HG03354 (cell line): ENCODE measurements around the gene HEG1.
"Not testable (repeated sequence)": the region's sequence is repeated elsewhere in the genome, so short reads cannot be mapped to it uniquely, and the experiment has no call there.

Experiments used
- ATAC-seq: cut with Tn5 transposase; IDR thresholded peaks from one replicate; pipeline ENCODE4 v1.9.1; 2021; ENCODE audit warnings: mild to moderate bottlenecking; ENCODE audit not compliant: unreplicated experiment, poor library complexity, severe bottlenecking

Gene HEG1, protein sequence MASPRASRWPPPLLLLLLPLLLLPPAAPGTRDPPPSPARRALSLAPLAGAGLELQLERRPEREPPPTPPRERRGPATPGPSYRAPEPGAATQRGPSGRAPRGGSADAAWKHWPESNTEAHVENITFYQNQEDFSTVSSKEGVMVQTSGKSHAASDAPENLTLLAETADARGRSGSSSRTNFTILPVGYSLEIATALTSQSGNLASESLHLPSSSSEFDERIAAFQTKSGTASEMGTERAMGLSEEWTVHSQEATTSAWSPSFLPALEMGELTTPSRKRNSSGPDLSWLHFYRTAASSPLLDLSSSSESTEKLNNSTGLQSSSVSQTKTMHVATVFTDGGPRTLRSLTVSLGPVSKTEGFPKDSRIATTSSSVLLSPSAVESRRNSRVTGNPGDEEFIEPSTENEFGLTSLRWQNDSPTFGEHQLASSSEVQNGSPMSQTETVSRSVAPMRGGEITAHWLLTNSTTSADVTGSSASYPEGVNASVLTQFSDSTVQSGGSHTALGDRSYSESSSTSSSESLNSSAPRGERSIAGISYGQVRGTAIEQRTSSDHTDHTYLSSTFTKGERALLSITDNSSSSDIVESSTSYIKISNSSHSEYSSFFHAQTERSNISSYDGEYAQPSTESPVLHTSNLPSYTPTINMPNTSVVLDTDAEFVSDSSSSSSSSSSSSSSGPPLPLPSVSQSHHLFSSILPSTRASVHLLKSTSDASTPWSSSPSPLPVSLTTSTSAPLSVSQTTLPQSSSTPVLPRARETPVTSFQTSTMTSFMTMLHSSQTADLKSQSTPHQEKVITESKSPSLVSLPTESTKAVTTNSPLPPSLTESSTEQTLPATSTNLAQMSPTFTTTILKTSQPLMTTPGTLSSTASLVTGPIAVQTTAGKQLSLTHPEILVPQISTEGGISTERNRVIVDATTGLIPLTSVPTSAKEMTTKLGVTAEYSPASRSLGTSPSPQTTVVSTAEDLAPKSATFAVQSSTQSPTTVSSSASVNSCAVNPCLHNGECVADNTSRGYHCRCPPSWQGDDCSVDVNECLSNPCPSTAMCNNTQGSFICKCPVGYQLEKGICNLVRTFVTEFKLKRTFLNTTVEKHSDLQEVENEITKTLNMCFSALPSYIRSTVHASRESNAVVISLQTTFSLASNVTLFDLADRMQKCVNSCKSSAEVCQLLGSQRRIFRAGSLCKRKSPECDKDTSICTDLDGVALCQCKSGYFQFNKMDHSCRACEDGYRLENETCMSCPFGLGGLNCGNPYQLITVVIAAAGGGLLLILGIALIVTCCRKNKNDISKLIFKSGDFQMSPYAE (N-terminal part only)

DNA sequence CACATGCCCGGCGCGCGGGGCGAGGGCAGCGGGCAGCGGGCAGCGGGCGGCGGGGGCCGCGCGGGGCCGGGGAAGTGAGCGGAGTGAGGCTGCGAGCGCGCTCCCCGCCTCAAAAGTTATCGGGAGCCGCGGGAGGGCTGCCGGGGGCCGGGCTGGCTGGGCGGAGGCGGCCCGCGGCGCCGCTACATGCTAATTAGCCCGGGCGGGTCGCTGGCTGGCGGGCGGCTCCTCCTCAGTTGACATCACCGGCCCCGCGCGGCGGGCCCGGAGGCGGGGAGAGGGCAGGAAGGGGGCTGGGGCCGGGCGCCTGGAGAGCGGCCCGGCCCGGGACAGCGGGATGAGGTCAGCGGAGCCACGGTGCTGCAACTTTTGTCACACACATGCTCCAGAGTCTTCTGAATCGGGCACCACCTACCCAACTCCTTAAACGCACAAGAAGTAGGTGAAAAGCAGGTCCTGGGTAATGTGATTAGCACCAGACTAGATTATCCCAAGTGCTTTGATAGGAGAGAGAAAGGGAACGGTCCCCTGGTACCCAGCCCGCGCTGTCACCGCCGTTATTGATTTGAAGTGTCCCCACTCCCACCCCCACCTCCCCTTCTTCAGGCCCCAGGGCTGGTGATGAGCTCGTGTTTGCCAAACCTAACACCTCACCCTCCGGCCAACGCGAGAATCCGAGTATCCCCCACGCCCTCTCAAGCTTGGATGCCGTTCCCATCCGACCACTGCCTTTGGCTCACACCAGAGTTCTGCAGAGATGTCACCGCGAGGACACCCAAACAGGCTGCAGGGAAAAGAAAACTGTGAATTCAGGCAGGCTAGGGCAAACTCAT is at the start of gene HEG1:
TSS of gene HEG1 (minus strand) at position 85 of the 833 bp plus-strand sequence. CDS start 107 bp downstream, outside the sequence.
- peak; percentile 70 for ATAC-seq

DNA sequence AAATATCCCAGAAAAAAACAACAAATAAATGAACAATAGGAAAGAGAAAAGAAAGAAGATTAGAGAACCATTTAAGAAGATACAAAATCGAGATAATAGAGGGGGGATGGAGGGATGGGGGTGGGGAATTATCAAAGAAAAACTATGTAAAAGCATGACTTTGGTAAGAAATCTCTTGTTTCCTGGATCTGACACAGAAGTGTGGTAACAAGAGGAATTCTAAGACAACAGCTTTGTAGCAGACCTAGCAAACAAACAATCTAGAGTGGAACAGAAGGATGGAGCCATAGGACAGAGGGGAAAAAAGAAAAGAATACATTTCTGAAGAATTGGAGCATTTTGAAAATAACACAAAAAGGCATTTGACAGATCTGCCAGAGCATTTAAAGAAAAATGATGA is 49.3 kb upstream of the HEG1 start:
- ATAC-seq, result no peak

DNA sequence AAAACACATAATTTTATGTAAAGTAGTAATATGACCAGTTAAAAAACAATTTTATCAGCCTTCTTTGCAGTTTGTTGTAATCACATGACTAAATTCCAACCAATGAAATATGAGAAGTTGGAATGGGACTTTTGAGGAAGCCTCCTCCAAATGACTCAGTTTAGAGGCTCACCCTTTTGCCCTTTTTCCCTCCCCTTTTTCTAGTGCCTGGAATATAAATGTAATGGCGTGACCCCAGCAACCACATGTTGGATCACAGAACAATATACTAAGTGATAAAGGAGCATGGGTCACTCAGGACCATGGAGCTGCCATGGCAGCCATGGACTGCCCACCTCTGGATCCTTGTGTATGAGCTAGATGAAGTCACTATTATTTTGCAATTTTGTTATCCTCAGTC is 48.8 kb upstream of the HEG1 start:
- ATAC-seq, result no peak

DNA sequence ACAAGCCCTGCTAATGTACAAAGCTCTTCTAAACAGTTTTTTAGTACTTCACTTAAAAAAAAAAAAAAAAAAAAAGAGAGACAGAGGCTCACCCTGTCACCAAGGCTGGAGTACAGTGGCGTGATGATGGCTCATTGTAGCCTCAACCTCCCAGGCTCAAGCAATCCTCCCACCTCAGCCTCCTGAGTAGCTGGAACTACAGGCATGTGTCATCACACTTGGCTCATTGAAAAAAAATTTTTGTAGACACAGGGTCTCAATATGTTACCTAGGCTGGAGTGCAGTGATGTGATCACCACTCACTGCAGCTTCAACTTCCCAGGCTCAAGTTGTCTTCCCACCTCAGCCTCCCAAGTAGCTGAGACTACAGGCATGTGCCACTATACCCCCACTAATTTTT is 47.6 kb upstream of the HEG1 start:
- ATAC-seq, result no peak

DNA sequence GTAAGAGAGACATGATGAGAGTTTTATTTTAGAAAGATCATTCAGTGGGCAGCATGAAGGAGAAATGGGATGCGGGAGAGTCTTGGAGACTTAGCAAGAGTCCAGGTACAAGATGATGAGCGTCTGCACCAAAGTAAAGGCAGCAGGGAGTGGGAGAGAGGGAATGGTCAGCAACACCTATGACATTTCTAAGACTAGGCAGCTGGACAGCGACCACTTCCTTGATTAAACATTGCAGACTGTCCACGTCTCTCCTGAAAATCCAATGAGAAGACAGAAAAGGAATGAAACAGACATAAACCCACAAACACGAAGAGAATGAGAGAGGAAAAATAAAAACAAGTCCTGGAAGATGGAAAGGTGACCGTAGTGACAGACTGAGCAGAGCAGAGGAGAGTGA is 46.7 kb upstream of the HEG1 start:
- no peak for ATAC-seq

DNA sequence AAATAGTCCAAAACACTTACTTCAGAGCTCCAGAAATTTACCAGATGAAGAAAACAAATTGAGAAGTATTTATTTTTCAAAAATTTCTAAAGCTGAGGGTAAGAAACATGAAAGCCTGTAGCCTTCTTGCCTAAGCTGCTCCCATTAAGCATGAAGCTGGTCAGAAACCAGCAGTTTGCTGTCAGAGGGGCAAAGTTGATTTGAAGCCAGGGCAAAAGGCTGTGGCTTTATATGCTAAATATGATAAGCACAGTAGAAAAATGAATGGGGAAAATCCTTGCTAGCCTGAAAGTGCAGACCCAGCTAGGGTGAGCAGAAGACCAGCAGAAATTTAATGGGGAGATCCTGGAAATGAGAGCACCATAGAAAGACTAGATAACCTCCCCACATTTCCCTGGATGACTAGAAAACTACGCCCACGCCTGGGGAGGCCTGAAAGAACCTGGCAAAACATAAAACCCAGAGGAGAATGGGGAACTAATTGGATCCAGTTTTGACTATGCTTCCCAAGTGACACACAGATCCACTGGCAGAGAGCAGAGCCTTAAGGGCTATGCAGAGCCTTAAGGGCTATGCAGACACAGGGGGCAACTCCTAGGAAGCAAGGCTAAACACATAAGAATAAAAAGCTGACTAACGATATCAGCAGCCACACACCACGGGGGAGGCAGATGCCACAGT is 43.0 kb upstream of the HEG1 start:
- ATAC-seq, result no peak

DNA sequence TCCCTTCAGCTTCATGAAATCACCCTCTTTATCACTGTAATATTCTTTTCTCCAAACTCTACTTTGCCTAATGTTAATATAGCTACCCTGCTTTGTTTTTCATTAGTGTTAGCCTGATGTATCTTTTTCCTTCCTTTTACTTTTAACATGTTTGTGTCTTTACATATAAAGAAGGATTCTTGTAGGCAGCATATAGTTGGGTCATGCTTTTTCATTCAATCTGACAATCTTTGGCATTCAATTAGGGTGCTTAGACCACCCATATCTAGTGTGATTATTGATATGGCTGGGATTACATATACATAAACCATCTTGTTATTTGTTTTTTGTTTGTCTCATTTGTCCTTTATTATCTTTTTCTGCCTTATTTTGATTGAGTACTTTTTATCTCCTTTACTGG is 34.9 kb upstream of the HEG1 start:
- ATAC-seq, result no peak

DNA sequence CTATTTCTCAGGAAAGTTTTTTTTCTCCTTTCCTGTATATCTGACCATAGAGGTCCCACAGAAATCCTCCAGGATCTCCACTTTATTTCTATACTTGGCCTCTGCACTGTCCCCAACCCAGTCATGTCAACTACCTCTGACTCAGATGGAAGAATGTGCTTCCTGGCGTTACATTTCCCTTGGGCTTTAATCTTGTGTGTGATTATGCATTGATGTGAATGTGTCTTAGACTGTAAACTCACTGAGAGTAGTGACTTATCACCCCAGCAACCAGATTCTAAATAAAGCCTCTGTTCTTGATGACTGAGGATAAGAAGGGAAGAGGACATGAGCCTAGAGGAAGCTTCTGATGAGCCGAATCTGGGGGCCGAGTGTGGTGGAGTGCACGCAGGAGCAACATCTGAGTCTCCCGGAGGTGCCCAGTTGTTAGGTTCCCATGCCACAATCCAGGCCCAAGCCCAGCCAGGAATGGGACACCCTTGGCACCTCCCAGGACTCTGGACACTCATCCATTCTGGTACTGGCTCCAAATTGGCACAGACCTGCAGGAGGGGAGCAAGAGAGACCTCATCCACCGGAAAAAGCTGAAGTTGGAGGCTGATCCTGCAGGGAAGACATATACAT is 32.1 kb upstream of the HEG1 start:
- no peak for ATAC-seq

DNA sequence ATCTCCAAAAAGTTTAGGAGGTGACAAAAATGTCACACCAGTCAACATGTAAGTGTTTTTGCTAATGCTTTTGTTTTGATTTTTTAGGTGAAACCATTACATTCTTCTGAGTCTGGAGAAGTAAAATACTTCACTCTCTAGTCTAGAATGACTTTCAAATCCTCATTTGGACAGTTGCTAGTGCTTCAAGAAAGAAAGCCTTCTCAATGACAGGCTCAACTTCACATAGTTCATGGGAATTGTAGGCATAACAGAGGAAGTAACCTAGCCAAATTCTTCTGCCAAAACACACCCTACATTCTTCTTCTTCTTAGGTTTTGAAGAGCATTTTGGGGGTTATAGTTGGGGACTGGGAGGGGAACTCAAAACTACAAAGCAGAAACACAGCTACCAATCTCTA is 29.4 kb upstream of the HEG1 start:
- ATAC-seq, result no peak

DNA sequence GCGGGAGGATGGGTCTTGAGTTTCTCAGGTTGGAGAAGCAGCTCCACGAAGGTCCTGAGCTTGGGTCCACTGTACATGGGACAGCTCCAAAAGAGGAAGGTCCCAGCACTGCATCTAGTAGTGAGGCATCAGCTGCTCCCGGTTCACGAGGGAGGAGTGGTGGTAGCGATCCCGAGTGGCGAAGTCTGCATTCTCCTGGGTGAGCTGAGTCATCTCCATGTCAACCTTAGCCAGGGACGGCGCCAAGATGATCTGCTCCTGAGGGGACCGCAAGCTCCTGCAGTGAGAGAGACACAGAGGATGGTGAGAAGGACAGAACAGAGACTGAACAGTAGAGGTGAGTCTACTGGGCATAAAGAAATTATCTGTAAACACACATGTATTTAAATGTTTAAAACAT is 28.0 kb upstream of the HEG1 start:
- no peak for ATAC-seq

DNA sequence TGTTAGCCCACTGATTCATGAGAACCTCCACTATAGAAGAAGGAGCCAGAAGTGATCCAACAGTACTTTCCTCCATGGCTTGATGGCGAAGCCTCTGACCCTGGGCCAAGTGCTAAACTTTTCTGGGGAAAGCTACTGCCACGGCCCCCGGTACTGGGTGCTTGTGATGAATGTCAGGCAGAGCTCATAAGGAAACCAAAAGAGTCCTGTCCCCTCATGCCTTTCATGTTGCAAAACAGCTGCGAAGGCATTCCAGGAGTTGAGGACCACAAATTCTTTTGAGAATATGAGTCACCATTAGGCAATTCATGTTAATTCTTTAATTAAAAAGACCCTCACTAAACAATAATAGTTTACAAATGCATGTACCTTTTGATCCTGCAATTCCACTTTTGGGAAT is 26.5 kb upstream of the HEG1 start:
- not testable (repeated sequence) for ATAC-seq

DNA sequence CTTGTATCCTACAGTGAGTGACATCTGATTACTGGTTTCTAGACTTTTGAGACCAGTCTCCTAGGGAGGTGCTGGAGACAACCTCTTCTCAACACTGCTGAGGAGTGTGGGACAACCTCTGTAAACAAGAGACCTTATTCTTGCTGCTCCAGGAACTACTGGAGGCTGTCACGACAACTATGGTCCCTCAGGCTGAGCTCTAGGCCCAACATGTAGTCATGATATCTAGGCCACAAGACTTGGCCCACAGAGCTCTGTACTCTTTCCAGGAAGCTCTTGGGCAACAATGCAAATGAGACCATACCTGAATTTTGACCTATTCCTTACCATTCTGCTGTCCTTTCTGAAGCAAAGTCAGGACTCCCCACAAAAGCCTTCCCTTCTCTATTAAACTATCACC is 24.3 kb upstream of the HEG1 start:
- no peak for ATAC-seq

DNA sequence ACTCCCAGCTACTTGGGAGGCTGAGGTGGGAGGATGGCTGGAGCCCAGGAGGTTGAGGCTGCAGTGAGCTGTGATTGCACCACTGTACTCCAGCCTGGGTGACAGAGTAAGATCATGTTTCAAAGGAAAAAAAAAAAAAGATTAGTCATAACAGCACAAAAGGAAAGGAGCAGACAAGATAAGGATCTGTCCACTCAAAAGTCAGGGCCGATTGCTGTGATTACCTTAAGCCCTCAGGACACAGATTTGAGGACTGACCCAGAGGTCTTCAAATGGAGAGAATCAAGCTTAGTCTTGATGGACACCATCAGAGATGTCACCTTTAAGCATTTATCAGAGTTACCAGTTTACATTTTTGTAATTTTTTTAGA is 23.9 kb upstream of the HEG1 start:
- no peak for ATAC-seq

DNA sequence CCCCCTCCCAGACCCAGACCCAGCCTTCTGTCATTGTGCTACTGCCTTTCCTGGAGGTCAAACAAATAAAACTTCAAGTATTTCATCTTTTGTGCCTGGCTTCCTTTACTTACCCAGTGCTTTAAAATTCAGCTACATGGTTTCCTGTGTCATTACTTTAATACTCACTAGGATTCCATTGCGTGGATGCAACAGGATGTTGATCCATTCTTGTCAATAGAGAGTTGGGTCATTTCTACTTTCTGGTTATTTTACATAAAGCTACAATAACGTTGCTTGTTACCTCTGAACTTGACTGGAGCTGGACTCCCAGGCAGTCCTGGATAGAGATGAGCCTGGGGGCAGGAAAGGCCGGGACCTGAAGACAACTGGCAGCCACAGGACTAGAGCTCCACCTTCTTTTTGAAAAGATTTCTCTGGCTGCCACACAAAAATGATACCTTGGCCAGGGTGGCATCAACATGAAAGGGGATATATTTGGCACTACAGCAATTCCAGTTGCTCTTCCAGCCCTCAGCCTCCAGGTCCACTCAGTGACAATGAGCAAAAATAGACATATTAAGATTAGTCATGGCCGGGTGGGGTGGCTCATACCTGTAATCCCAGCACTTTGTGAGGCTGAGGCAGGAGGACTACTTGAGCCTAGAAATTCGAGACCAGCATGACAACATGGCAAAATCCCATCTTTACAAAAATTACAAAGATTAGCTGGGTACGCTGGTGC is 23.3 kb upstream of the HEG1 start:
- no peak for ATAC-seq

DNA sequence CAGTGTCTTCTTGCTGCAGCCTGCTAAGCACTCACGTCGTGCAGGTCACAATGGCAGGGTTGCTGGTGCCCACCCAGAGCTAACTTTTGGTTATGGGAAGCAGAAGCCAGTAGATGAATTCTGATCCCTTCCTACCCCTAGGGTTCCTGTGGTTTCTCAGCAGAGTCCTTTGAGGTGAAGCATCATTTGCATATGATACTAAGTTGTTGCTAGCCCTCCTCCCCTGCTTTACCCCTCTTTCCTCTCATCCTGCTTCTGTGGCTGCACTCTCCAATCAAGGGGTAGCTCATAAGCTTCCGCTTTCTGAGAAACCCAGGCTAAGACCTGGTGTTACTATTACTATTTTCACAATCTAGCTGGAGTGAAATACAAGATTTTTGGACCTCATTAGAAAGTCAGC is 22.1 kb upstream of the HEG1 start:
- ATAC-seq, result no peak

DNA sequence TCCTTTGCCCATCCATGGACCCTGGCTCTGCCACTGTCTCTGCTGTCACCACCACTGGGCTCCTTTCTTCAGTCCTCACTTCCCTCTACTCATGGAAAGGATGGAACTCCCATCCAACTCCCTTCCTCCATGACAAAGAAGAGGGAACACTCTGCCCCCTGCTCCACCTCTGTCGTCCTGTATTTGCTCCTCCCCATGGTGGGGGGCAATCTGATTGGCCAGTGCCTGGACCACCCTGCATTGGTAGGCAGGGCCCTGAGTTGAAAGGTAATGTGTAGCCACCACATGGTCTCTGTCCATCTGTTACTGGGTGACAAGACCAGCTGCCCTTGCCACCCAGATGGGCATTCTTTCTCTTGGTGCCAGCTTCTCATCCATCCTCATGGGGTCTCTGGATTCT is 20.7 kb upstream of the HEG1 start:
- no peak for ATAC-seq

DNA sequence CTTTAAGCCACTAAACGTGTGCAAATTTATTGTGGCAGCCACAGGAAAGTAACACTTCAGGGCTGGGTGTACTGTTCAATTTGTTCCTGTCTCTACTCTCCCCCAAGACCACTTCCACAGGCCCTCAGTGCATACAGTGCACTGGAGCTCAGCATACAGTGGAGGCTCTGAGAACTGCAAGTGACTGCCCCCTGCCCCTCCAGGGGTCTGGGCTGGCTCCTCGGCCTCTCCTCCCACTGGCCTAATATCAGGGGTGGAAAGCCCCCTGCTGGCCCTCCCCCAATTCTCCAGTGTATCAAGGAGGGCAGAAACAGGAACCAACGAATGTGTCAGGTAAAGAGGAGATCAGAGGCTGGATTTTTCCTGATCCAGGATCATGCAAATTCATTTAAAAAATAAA is 19.9 kb upstream of the HEG1 start:
- ATAC-seq, result no peak

DNA sequence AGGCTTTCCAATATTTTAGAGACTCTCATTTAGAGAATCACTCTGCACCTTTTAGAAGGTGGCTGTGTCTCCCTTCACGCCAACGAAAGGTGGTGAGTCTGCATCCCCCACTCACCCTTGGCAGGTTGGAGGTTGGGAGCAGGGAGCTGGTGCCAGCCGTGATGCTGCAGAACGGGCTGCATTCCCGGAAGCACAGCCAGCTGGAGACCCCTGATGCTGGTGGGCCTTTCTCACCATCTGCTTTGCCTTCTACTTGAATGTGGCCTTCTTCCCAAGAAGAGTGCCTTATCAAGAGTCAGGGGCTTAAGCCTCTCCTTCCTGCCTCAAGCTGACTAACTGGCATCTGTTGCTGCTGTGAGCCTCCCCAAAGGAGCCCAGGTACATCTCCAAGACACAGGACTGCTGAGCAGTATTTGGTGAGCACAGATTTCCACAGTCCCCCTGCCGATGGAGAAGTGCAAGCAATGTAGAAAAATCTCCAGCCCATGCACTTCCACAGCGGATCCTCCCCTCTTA is 17.7 kb upstream of the HEG1 start:
- no peak for ATAC-seq
